ENCODE data around the gene GFAP.

The GFAP gene

GRCh38 chr17:44899074-44899782, 16.1 kb downstream of the GFAP start, which contains the start of gene EFTUD2:
EFTUD2 (minus strand) TSS chr17:44899445; CDS start chr17:44894521, 4,924 bp downstream.
- WGBS, 2 experiments, result 0% methylated on average over 54 of the region's 54 CpGs

GRCh38 chr17:44898768-44899073, 16.6 kb downstream of the GFAP start:
- H3K27ac ChIP-seq (ENCODE audit: insufficient read depth, low read depth, low read length, poor library complexity, severe bottlenecking), result no peak overlapping the region

More at GRCh38 chr17:44899074-44899782, 16.1 kb downstream of the GFAP start, which contains the start of gene EFTUD2:
- Histone ChIP-seq H3K4me1 (ENCODE audit: control insufficient read depth, insufficient read depth, low read length) (peaks cover 13% of the 10 kb centered on the region), H3K27ac (ENCODE audit: insufficient read depth, low read depth, low read length, poor library complexity, severe bottlenecking) (peak within 1 kb of the TSS; percentile 99), H3K27me3 (ENCODE audit: control insufficient read depth, insufficient read depth, low read length, poor library complexity, severe bottlenecking) (no peaks in the 10 kb centered on the region), H3K36me3 (ENCODE audit: control insufficient read depth, insufficient read depth, low read length) (no peaks in the 10 kb centered on the region), H3K4me3 (ENCODE audit: insufficient read depth, low read depth, low read length) (peak within 1 kb of the TSS; percentile 93), H3K9me3 (ENCODE audit: control insufficient read depth, low read length) (no peaks in the 10 kb centered on the region)

GRCh38 chr17:44894642-44895041, 20.7 kb downstream of the GFAP start:
- Histone ChIP-seq H3K27ac (ENCODE audit: insufficient read depth, low read depth, low read length, poor library complexity, severe bottlenecking) (no peak overlapping the region), H3K36me3 (ENCODE audit: control insufficient read depth, insufficient read depth, low read length) (peaks cover 12% of the 10 kb centered on the region), H3K4me3 (ENCODE audit: insufficient read depth, low read depth, low read length) (no peak overlapping the region), H3K9me3 (ENCODE audit: control insufficient read depth, low read length) (no peaks in the 10 kb centered on the region), H3K27me3 (ENCODE audit: control insufficient read depth, insufficient read depth, low read length, poor library complexity, severe bottlenecking) (no peaks in the 10 kb centered on the region), H3K4me1 (ENCODE audit: control insufficient read depth, insufficient read depth, low read length) (peaks cover 8% of the 10 kb centered on the region)
- 87 to 93% methylated on average over 3 of the region's 4 CpGs for WGBS, 2 experiments

More at GRCh38 chr17:44898768-44899073, 16.6 kb downstream of the GFAP start:
- WGBS, 2 experiments, result 0% methylated on average over 7 of the region's 7 CpGs
- H3K36me3 ChIP-seq (ENCODE audit: control insufficient read depth, insufficient read depth, low read length), result no peaks in the 10 kb centered on the region
- H3K4me1 ChIP-seq (ENCODE audit: control insufficient read depth, insufficient read depth, low read length), result peaks cover 13% of the 10 kb centered on the region
- H3K4me3 ChIP-seq (ENCODE audit: insufficient read depth, low read depth, low read length), result peak overlapping the region; percentile 93
- H3K27me3 ChIP-seq (ENCODE audit: control insufficient read depth, insufficient read depth, low read length, poor library complexity, severe bottlenecking), result no peaks in the 10 kb centered on the region
- no peaks in the 10 kb centered on the region for H3K9me3 ChIP-seq (ENCODE audit: control insufficient read depth, low read length)

GRCh38 chr17:44892250-44892649, 23.1 kb downstream of the GFAP start:
- Histone ChIP-seq H3K9me3 (ENCODE audit: control insufficient read depth, low read length) (no peaks in the 10 kb centered on the region), H3K27ac (ENCODE audit: insufficient read depth, low read depth, low read length, poor library complexity, severe bottlenecking) (no peak overlapping the region), H3K27me3 (ENCODE audit: control insufficient read depth, insufficient read depth, low read length, poor library complexity, severe bottlenecking) (no peaks in the 10 kb centered on the region), H3K36me3 (ENCODE audit: control insufficient read depth, insufficient read depth, low read length) (peaks cover 12% of the 10 kb centered on the region), H3K4me1 (ENCODE audit: control insufficient read depth, insufficient read depth, low read length) (no peaks in the 10 kb centered on the region), H3K4me3 (ENCODE audit: insufficient read depth, low read depth, low read length) (no peak overlapping the region)

- H3K9me3 ChIP-seq (ENCODE audit: control insufficient read depth, low read length), result no peaks in the 10 kb centered on the region
- H3K27me3 ChIP-seq (ENCODE audit: control insufficient read depth, insufficient read depth, low read length, poor library complexity, severe bottlenecking), result no peaks in the 10 kb centered on the region
- no peak overlapping the region for H3K4me3 ChIP-seq (ENCODE audit: insufficient read depth, low read depth, low read length)
- 92 to 96% methylated on average over 7 of the region's 7 CpGs for WGBS, 2 experiments
- no peaks in the 10 kb centered on the region for H3K4me1 ChIP-seq (ENCODE audit: control insufficient read depth, insufficient read depth, low read length)
- no peak overlapping the region for H3K27ac ChIP-seq (ENCODE audit: insufficient read depth, low read depth, low read length, poor library complexity, severe bottlenecking)
- H3K36me3 ChIP-seq (ENCODE audit: control insufficient read depth, insufficient read depth, low read length), result peaks cover 27% of the 10 kb centered on the region
These were observed 26.3 kb downstream of the GFAP start for GRCh38 chr17:44889003-44889402.

GRCh38 chr17:44887971-44888954, 27.0 kb downstream of the GFAP start:
- no peaks in the 10 kb centered on the region for H3K4me1 ChIP-seq (ENCODE audit: control insufficient read depth, insufficient read depth, low read length)
- H3K9me3 ChIP-seq (ENCODE audit: control insufficient read depth, low read length), result no peaks in the 10 kb centered on the region
- no peak overlapping the region for H3K4me3 ChIP-seq (ENCODE audit: insufficient read depth, low read depth, low read length)
- 94 to 96% methylated on average over 10 of the region's 10 CpGs for WGBS, 2 experiments
- H3K27ac ChIP-seq (ENCODE audit: insufficient read depth, low read depth, low read length, poor library complexity, severe bottlenecking), result no peak overlapping the region
- peaks cover 29% of the 10 kb centered on the region for H3K36me3 ChIP-seq (ENCODE audit: control insufficient read depth, insufficient read depth, low read length)
- no peaks in the 10 kb centered on the region for H3K27me3 ChIP-seq (ENCODE audit: control insufficient read depth, insufficient read depth, low read length, poor library complexity, severe bottlenecking)

- Histone ChIP-seq H3K4me3 (ENCODE audit: insufficient read depth, low read depth, low read length) (no peak overlapping the region), H3K36me3 (ENCODE audit: control insufficient read depth, insufficient read depth, low read length) (peaks cover 35% of the 10 kb centered on the region), H3K27me3 (ENCODE audit: control insufficient read depth, insufficient read depth, low read length, poor library complexity, severe bottlenecking) (no peaks in the 10 kb centered on the region), H3K27ac (ENCODE audit: insufficient read depth, low read depth, low read length, poor library complexity, severe bottlenecking) (no peak overlapping the region), H3K9me3 (ENCODE audit: control insufficient read depth, low read length) (no peaks in the 10 kb centered on the region), H3K4me1 (ENCODE audit: control insufficient read depth, insufficient read depth, low read length) (no peaks in the 10 kb centered on the region)
- WGBS, 2 experiments, result 100% methylated on average over 1 of the region's 1 CpG
These were observed 28.3 kb downstream of the GFAP start for GRCh38 chr17:44887016-44887415.

GRCh38 chr17:44884941-44885340, 30.4 kb downstream of the GFAP start:
- peaks cover 31% of the 10 kb centered on the region for H3K36me3 ChIP-seq (ENCODE audit: control insufficient read depth, insufficient read depth, low read length)
- H3K9me3 ChIP-seq (ENCODE audit: control insufficient read depth, low read length), result no peaks in the 10 kb centered on the region
- H3K27me3 ChIP-seq (ENCODE audit: control insufficient read depth, insufficient read depth, low read length, poor library complexity, severe bottlenecking), result no peaks in the 10 kb centered on the region
- no peak overlapping the region for H3K27ac ChIP-seq (ENCODE audit: insufficient read depth, low read depth, low read length, poor library complexity, severe bottlenecking)
- 97 to 98% methylated on average over 2 of the region's 2 CpGs for WGBS, 2 experiments
- no peak overlapping the region for H3K4me3 ChIP-seq (ENCODE audit: insufficient read depth, low read depth, low read length)
- no peaks in the 10 kb centered on the region for H3K4me1 ChIP-seq (ENCODE audit: control insufficient read depth, insufficient read depth, low read length)

- Histone ChIP-seq H3K9me3 (ENCODE audit: control insufficient read depth, low read length) (no peaks in the 10 kb centered on the region), H3K4me1 (ENCODE audit: control insufficient read depth, insufficient read depth, low read length) (no peaks in the 10 kb centered on the region), H3K4me3 (ENCODE audit: insufficient read depth, low read depth, low read length) (no peak overlapping the region), H3K27ac (ENCODE audit: insufficient read depth, low read depth, low read length, poor library complexity, severe bottlenecking) (no peak overlapping the region), H3K27me3 (ENCODE audit: control insufficient read depth, insufficient read depth, low read length, poor library complexity, severe bottlenecking) (no peaks in the 10 kb centered on the region), H3K36me3 (ENCODE audit: control insufficient read depth, insufficient read depth, low read length) (peaks cover 25% of the 10 kb centered on the region)
- 91 to 92% methylated on average over 4 of the region's 4 CpGs for WGBS, 2 experiments
These were observed 34.2 kb downstream of the GFAP start for GRCh38 chr17:44881145-44881544.

- Histone ChIP-seq H3K27ac (ENCODE audit: insufficient read depth, low read depth, low read length, poor library complexity, severe bottlenecking) (no peak overlapping the region), H3K36me3 (ENCODE audit: control insufficient read depth, insufficient read depth, low read length) (peaks cover 28% of the 10 kb centered on the region), H3K4me3 (ENCODE audit: insufficient read depth, low read depth, low read length) (no peak overlapping the region), H3K9me3 (ENCODE audit: control insufficient read depth, low read length) (no peaks in the 10 kb centered on the region), H3K27me3 (ENCODE audit: control insufficient read depth, insufficient read depth, low read length, poor library complexity, severe bottlenecking) (no peaks in the 10 kb centered on the region), H3K4me1 (ENCODE audit: control insufficient read depth, insufficient read depth, low read length) (no peaks in the 10 kb centered on the region)
- WGBS, 2 experiments, result 96 to 98% methylated on average over 2 of the region's 2 CpGs
These were observed 35.2 kb downstream of the GFAP start for GRCh38 chr17:44880062-44880461.
